ENCODE measurements around the gene PRDM11. TPM values are rescaled to one million over a fixed set of nuclear protein-coding genes. Genes with fewer than 3 reads are reported as not detected.

PRDM11 gene
- total and polyA plus RNA-seq, 2 experiments from 2014 or later, result 0.24 to 3.7 TPM

DNA sequence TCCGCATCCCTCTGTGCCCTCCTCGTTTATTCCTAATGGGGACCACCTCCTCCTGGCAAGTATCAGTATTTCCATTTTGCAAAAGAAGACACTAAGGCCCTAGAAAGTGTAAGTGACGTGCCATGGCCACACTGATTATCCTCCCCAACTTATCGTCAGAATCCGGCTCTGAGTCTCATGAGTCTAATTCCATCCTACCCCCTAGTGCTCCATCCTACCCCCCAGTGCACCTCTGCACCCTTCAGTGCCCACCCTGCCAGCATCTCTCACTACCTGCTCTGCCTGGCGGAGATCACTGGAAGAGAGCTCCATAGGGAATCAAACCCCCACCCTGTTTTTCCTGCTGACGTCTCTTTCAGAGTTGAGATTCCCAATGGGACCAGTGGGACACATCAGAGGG lies 31.8 kb downstream of the PRDM11 start:
- Histone ChIP-seq H4K20me1 (ENCODE audit: insufficient read depth) (no peaks in the 10 kb centered on the region), H3K9me3 (ENCODE audit: low read depth) (no peaks in the 10 kb centered on the region), H3K9me2 (ENCODE audit: insufficient read depth) (no peaks in the 10 kb centered on the region), H3K9ac (no peak overlapping the region), H3K27me3 (replicated peaks; ENCODE audit: insufficient read depth) (no peaks in the 10 kb centered on the region), H2AFZ (no peak overlapping the region), H3K4me1 (ENCODE audit: insufficient read depth) (no peaks in the 10 kb centered on the region), H3K4me3 (no peak overlapping the region), H3K4me2 (ENCODE audit: unreplicated experiment) (no peak overlapping the region), H3K79me2 (ENCODE audit: insufficient read depth) (no peaks in the 10 kb centered on the region), H3K36me3 (ENCODE audit: low read depth) (no peaks in the 10 kb centered on the region), H3F3A (ENCODE audit: insufficient read depth) (no peaks in the 10 kb centered on the region), H3K27ac (no peak overlapping the region)
- TF ChIP-seq EZH2phosphoT487 (IDR thresholded peaks at IDR 0.05; ENCODE audit: insufficient read depth, low read depth), result no peak
- TF ChIP-seq EZH2 (IDR thresholded peaks at IDR 0.05; ENCODE audit: insufficient read depth, poor library complexity, severe bottlenecking), result no peak
- DNase-seq, result no peak
- in situ Hi-C loops (cut with MboI), result no loop called here
- 81 to 85% methylated on average over 7 of the region's 7 CpGs for WGBS, 2 experiments (ENCODE audit: low coverage in 1 of 2, low lambda C conversion rate in 2 of 2, missing lambda C conversion rate in 2 of 2)

DNA sequence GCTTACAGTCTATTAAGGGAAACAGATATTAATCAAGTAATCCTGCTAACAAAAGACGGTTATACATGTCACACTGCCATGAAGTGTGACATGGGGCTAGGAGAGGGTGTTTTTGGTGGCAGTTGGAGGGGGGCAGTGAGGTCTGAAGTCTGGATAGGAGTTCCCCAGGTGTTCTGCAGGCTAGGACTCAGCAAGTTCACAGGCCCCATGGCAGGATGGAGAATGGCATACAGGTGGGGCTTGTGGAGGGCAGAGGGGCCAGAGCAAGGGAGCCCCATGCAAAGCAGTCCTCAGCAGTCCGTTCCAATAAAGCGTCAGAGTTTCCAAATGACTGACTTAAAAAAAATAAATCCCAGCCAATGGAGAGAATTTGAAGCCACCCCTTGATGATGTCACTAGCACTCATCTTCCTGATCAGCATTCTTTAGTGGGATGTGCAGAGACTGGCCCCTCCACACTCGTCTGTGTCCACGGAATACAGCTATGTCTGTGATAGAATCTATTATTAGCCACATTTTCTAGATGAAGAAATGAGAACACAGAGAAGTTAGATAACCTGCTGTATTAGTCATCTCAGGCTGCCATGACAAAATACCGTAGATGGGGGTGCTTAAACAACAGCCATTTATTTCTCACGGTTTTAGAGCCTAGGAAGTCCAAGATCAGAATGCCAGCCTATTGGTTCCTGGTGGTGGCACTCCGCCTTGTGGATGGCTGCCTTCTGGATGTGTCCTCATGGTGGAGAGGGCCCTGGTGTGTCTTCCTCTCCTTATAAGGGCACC lies 32.6 kb downstream of the PRDM11 start:
- in situ Hi-C loops (cut with MboI), result no loop called here
- no peaks in the 10 kb centered on the region for H4K20me1 ChIP-seq (ENCODE audit: insufficient read depth)
- H3K36me3 ChIP-seq (ENCODE audit: low read depth), result no peaks in the 10 kb centered on the region
- no peaks in the 10 kb centered on the region for H3K9me3 ChIP-seq (ENCODE audit: low read depth)
- no peak overlapping the region for H3K4me3 ChIP-seq
- 62 to 65% methylated on average over 8 of the region's 8 CpGs for WGBS, 2 experiments (ENCODE audit: low coverage in 1 of 2, low lambda C conversion rate in 2 of 2, missing lambda C conversion rate in 2 of 2)
- H3K79me2 ChIP-seq (ENCODE audit: insufficient read depth), result no peaks in the 10 kb centered on the region
- DNase-seq, result peak; percentile 41
- H3K4me2 ChIP-seq (ENCODE audit: unreplicated experiment), result no peak overlapping the region
- no peak overlapping the region for H3K27ac ChIP-seq
- no peaks in the 10 kb centered on the region for H3K27me3 ChIP-seq (replicated peaks; ENCODE audit: insufficient read depth)
- H3K9me2 ChIP-seq (ENCODE audit: insufficient read depth), result no peaks in the 10 kb centered on the region
- no peaks in the 10 kb centered on the region for H3K4me1 ChIP-seq (ENCODE audit: insufficient read depth)
- H3F3A ChIP-seq (ENCODE audit: insufficient read depth), result no peaks in the 10 kb centered on the region
- no peak overlapping the region for H3K9ac ChIP-seq
- no peak for TF ChIP-seq EZH2phosphoT487 (IDR thresholded peaks at IDR 0.05; ENCODE audit: insufficient read depth, low read depth)
- no peak for TF ChIP-seq EZH2 (IDR thresholded peaks at IDR 0.05; ENCODE audit: insufficient read depth, poor library complexity, severe bottlenecking)
- H2AFZ ChIP-seq, result no peak overlapping the region

DNA sequence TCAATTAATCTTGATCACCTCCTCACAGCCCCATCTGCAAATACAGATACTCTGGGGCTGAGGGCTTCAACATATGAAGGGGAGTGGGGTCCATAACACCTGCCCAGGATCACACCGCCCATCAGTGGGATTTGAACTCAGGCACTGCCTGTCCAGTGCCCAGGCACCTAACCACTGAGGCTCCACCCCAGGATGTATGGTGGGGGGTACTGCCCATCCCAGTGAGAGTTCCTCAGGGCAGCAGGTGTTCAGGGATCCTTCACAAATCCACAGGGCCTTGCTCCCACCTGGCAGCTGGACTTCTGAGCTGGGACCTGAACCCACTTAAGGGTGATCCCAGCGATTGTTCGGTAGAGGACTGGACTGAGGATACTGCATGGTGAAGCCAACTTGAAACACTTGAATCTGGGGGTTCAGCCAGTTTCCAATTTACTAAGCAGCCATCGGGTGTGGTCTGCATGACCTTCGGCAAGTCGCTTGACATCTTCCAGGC lies 33.3 kb downstream of the PRDM11 start:
- Histone ChIP-seq H3K79me2 (ENCODE audit: insufficient read depth) (no peaks in the 10 kb centered on the region), H3K9me2 (ENCODE audit: insufficient read depth) (no peaks in the 10 kb centered on the region), H4K20me1 (ENCODE audit: insufficient read depth) (no peaks in the 10 kb centered on the region), H3K36me3 (ENCODE audit: low read depth) (no peaks in the 10 kb centered on the region), H3K4me1 (ENCODE audit: insufficient read depth) (no peaks in the 10 kb centered on the region), H2AFZ (peak overlapping the region; percentile 69), H3F3A (ENCODE audit: insufficient read depth) (no peaks in the 10 kb centered on the region), H3K9ac (peak overlapping the region; percentile 59; the same call in 1 of the 2 replicates), H3K4me3 (peak overlapping the region; percentile 69), H3K27me3 (replicated peaks; ENCODE audit: insufficient read depth) (no peaks in the 10 kb centered on the region), H3K9me3 (ENCODE audit: low read depth) (no peaks in the 10 kb centered on the region), H3K4me2 (ENCODE audit: unreplicated experiment) (peak overlapping the region; percentile 62), H3K27ac (no peak overlapping the region)
- DNase-seq, result no peak
- TF ChIP-seq EZH2 (IDR thresholded peaks at IDR 0.05; ENCODE audit: insufficient read depth, poor library complexity, severe bottlenecking) (no peak), EZH2phosphoT487 (IDR thresholded peaks at IDR 0.05; ENCODE audit: insufficient read depth, low read depth) (no peak)
- in situ Hi-C loops (cut with MboI), result no loop called here
- WGBS, 2 experiments (ENCODE audit: low coverage in 1 of 2, low lambda C conversion rate in 2 of 2, missing lambda C conversion rate in 2 of 2), result 17 to 21% methylated on average over 6 of the region's 6 CpGs

DNA sequence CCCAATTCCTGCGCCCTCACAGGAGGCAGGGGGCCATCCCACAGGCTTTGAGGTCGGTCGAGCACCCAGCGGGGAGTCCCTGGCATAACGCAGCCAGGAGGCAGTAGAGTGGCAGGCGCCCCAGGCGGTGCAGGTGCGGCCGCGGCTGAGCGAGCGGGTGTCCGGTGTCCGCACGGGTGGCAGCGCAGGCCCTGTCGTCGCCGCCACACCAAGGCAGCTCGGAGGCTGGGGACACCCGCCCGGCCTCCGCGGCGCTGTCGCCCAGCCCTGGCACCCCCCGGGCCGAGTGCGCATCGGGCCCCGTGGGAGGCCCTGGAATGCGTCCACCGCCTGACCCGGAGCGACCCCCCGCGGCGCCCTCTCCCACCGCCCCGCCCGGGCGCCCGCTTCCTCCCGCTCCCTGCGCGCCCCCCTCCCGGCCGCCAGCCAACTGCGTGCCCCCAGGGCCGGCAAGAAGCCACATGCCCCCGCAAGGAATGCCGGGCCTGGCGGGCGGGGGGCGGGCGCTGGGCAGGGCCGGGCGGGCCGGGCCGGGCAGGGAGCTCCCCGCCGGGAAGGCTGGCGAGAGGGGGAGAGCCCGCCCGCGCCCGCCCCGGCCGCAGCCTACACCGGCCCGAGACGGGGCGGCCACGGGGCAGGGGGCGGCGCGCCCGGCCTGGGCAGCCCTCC lies 33.9 kb downstream of the PRDM11 start:
- H3F3A ChIP-seq (ENCODE audit: insufficient read depth), result no peaks in the 10 kb centered on the region
- no peak for TF ChIP-seq EZH2phosphoT487 (IDR thresholded peaks at IDR 0.05; ENCODE audit: insufficient read depth, low read depth)
- TF ChIP-seq EZH2 (IDR thresholded peaks at IDR 0.05; ENCODE audit: insufficient read depth, poor library complexity, severe bottlenecking), result no peak
- H3K4me3 ChIP-seq, result peak overlapping the region; percentile 69
- no peaks in the 10 kb centered on the region for H3K27me3 ChIP-seq (replicated peaks; ENCODE audit: insufficient read depth)
- H3K9me2 ChIP-seq (ENCODE audit: insufficient read depth), result no peaks in the 10 kb centered on the region
- in situ Hi-C loops (cut with MboI), result no loop called here
- no peaks in the 10 kb centered on the region for H3K9me3 ChIP-seq (ENCODE audit: low read depth)
- peak overlapping the region; percentile 62 for H3K4me2 ChIP-seq (ENCODE audit: unreplicated experiment)
- no peaks in the 10 kb centered on the region for H3K36me3 ChIP-seq (ENCODE audit: low read depth)
- peak overlapping the region; percentile 59 for H3K9ac ChIP-seq
- no peak overlapping the region for H3K27ac ChIP-seq
- no peaks in the 10 kb centered on the region for H3K4me1 ChIP-seq (ENCODE audit: insufficient read depth)
- peak overlapping the region; percentile 69 for H2AFZ ChIP-seq
- H4K20me1 ChIP-seq (ENCODE audit: insufficient read depth), result no peaks in the 10 kb centered on the region
- H3K79me2 ChIP-seq (ENCODE audit: insufficient read depth), result no peaks in the 10 kb centered on the region
- DNase-seq, result peak; percentile 57
- WGBS, 2 experiments (ENCODE audit: low coverage in 1 of 2, low lambda C conversion rate in 2 of 2, missing lambda C conversion rate in 2 of 2), result 2 to 3% methylated on average over 18 to 33 of the region's 78 CpGs
